ENCODE data around the gene KDSR.
A peak's percentile ranks its signal among the peaks of the same experiment; 100 is the strongest.

Gene KDSR

DNA sequence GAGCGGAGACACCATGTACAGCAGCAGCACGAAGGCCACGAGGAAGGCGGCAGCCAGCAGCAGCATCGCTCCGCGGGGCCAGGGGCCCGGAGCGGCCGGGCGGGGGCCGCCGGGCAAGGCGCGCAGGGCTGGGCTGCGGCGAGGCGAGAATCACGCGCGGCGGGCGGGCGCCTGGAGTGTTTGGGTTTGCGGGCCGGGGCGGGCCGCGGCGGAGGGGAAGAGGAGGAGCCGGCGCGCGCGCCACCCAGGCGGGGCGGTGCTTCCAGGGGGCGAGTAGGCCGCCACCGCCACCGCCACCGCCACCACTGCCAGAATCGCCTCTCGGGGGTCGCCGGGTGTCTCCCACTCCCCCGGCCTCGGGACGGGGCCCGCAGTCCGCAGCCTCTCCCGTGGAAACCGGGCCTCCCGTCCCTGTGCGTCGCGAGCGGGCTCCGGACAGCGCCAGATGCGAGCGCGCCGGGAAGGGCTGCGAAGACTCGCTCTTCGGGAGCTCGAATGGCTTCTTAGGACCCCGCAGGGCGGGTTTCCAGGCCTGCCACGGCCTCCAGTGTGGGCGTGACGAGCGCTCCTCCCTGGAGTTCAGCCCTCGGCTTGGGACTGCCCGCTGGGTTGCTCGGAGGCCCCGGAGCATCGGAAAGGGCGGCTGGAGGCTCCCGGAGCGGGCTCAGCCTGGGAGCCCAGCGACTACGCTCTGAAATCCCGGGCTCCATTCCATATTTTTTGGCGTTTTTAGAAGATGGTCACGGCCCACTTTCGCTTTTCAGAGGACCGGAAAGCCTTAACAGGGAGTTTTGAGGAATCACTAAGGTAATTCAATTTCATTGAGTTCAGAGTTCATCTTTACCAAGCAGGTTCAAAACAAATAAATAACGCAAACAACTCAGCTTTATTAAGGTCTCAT is at the start of gene KDSR:
TSS of gene KDSR (minus strand) at position 154 of the 901 bp plus-strand sequence. CDS start at position 66, 88 bp downstream.
- TF ChIP-seq CTCF (IDR thresholded peaks at IDR 0.05; ENCODE audit: borderline replicate concordance, insufficient read depth, low read depth, low read length) = no peak
- peak within 1 kb of the TSS; percentile 91 for H3K4me3 ChIP-seq (ENCODE audit: low read depth, low read length)

GRCh38 chr18:63412953-63413352 is 45.9 kb upstream of the KDSR start:
- TF ChIP-seq CTCF (IDR thresholded peaks at IDR 0.05; ENCODE audit: borderline replicate concordance, insufficient read depth, low read depth, low read length) = no peak
- no peak overlapping the region for H3K4me3 ChIP-seq (ENCODE audit: low read depth, low read length)

DNA sequence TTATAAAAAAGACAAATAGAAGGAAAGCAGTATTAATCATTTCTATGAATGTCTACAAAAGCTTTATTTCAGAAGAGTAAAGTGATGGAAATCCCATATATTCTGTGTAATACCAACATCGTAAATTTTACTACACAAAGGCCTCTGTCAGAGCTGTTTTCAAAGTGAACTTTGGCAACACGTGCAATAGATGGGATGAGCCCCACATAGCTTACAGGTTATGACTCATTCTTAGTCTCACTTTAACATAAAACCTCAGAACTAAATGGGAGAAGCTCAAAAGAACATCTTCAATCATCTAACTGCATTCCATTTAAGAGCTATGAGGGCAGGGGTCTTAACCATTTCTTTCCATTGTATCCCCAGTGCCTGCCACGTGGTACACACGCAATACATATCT is 43.8 kb upstream of the KDSR start:
- TF ChIP-seq CTCF (IDR thresholded peaks at IDR 0.05; ENCODE audit: borderline replicate concordance, insufficient read depth, low read depth, low read length) = no peak
- no peak overlapping the region for H3K4me3 ChIP-seq (ENCODE audit: low read depth, low read length)

DNA sequence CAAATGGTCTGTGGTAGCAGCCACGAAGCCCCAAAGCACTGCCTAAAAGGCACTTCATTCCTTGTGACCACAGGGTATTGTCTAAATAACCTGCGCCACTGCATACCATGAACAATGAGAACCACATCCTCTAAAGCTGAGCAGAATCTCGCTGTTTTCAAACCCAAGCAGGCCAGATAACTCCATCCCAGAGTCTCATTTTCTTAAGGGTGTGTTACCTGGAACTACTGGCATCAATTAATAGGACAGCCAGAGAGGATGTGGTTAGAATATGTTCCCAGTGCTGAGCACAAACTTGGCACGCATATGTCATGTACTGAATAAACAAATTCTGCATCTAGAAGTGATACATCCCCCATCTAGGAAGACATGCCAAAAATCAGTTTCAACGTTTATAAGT is 42.3 kb upstream of the KDSR start:
- H3K4me3 ChIP-seq (ENCODE audit: low read depth, low read length) = no peak overlapping the region
- no peak for TF ChIP-seq CTCF (IDR thresholded peaks at IDR 0.05; ENCODE audit: borderline replicate concordance, insufficient read depth, low read depth, low read length)

DNA sequence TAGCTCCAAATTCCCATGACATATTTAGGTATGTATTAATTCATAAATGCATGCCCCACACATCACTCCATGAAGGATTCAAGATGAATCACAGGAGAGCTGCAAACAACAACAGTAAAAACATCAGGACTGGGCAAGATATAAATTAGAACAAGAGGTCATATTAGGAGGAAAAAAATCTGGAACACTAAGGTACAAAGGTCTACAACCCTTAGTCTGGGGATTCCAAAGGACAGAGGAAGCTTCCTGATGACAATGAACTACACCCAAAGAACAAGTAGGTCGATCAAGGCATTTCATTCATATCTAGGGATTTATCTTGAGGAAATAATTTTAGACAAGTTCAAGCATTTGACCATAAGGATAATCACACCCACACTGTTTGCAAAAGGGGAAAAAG is 40.7 kb upstream of the KDSR start:
- H3K4me3 ChIP-seq (ENCODE audit: low read depth, low read length) = no peak overlapping the region
- no peak for TF ChIP-seq CTCF (IDR thresholded peaks at IDR 0.05; ENCODE audit: borderline replicate concordance, insufficient read depth, low read depth, low read length)

DNA sequence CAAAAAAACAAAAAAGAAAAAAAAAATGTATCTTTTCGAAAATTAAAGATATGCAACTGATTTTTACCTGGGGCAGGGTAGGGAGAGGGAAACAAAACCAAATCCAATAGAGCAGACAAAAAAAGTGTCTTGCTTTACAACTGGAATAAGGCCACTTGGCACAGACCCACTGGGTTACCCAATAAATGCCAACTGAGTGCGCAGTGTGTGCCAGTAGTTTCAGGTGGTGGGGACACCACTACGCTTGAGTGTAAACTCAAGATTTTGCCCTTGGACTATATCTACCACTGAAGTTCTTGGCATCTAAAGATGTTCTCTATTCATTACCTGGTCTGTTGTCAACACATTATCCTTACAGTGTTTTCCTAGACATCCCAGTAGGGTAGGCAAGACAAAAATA is 39.0 kb upstream of the KDSR start:
- TF ChIP-seq CTCF (IDR thresholded peaks at IDR 0.05; ENCODE audit: borderline replicate concordance, insufficient read depth, low read depth, low read length) = no peak
- no peak overlapping the region for H3K4me3 ChIP-seq (ENCODE audit: low read depth, low read length)

Data from GM12875 (cell line).